Progenitor cell of endocrine pancreas (in vitro differentiated cells): ENCODE measurements around the gene LRRC59. TPM values are rescaled to one million over a fixed set of nuclear protein-coding genes. Genes with fewer than 3 reads are reported as not detected.
"Not testable (repeated sequence)": the region's sequence is repeated elsewhere in the genome, so short reads cannot be mapped to it uniquely, and the experiment has no call there.

ENCODE experiments used
- DNase-seq: peaks from one replicate; pipeline ENCODE4 v3.0.0; 2021; ENCODE audit warnings: low spot score; ENCODE audit not compliant: unreplicated experiment
- H3K27ac Mint-ChIP-seq: 2 replicates; pipeline ENCODE4 v1.8.0; 2021; ENCODE audit warnings: mild to moderate bottlenecking, moderate library complexity, mixed read lengths
- H3K27me3 Mint-ChIP-seq: 2 replicates; pipeline ENCODE4 v1.8.0; 2021; ENCODE audit warnings: mixed read lengths
- H3K36me3 Mint-ChIP-seq: 2 replicates; pipeline ENCODE4 v1.8.0; 2022; ENCODE audit warnings: mixed read lengths; ENCODE audit not compliant: insufficient read depth
- H3K4me1 Mint-ChIP-seq: 2 replicates; pipeline ENCODE4 v1.8.0; 2021; ENCODE audit warnings: low read depth, mixed read lengths
- H3K4me3 Mint-ChIP-seq: 2 replicates; pipeline ENCODE4 v1.8.0; 2021; ENCODE audit warnings: low read depth, mild to moderate bottlenecking, moderate library complexity, mixed read lengths
- H3K9me3 Mint-ChIP-seq: 2 replicates; pipeline ENCODE4 v1.8.0; 2021; ENCODE audit warnings: low read depth, mixed read lengths
- CTCF ChIP-seq: fragments of 200-600 bp; sonication (generic); IDR thresholded peaks from one replicate; pipeline ENCODE4 v1.5.0; 2021; ENCODE audit warnings: antibody characterized with exemption, mild to moderate bottlenecking; ENCODE audit not compliant: unreplicated experiment
- total RNA-seq: library from RNA; stranded (reverse); gene quantifications from 2 replicates; pipeline ENCODE4 v1.2.1, GENCODE V29; 2021

The LRRC59 gene
- total RNA-seq, 1 donor from 2014 or later, result 55.2 TPM

GRCh38 chr17:50423553-50424159 is 26.3 kb upstream of the LRRC59 start:
- peak overlapping the region; percentile 94 for H3K27ac Mint-ChIP-seq
- no peaks in the 10 kb centered on the region for H3K27me3 Mint-ChIP-seq
- DNase-seq, result no peak
- H3K9me3 Mint-ChIP-seq, result peaks cover 13% of the 10 kb centered on the region
- no peak for TF ChIP-seq CTCF
- H3K4me1 Mint-ChIP-seq, result peaks cover 33% of the 10 kb centered on the region
- peak overlapping the region; percentile 18 for H3K4me3 Mint-ChIP-seq
- peaks cover 7% of the 10 kb centered on the region for H3K36me3 Mint-ChIP-seq

DNA sequence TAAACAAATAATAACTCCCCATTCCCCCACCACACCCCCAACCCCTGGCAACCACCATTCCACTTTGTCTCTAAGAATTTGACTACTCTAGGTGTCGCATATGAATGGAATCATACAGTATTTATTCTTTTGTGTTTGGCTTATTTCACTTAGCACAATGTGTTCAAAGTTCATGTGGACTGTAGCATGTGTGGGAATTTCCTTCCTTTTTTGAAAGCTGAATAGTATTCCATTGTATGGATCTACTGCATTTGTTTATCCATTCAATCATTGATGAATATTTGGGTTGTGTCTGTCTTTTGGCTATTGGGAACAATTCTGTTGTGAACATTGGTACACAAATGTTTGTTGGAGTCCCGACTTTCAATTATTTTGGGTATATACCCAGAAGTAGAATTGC is 25.4 kb upstream of the LRRC59 start:
- Mint-ChIP-seq H3K36me3 (peaks cover 7% of the 10 kb centered on the region), H3K4me3 (no peak overlapping the region), H3K9me3 (peaks cover 16% of the 10 kb centered on the region), H3K4me1 (peaks cover 29% of the 10 kb centered on the region), H3K27me3 (no peaks in the 10 kb centered on the region), H3K27ac (no peak overlapping the region)
- DNase-seq, result no peak
- TF ChIP-seq CTCF, result no peak

DNA sequence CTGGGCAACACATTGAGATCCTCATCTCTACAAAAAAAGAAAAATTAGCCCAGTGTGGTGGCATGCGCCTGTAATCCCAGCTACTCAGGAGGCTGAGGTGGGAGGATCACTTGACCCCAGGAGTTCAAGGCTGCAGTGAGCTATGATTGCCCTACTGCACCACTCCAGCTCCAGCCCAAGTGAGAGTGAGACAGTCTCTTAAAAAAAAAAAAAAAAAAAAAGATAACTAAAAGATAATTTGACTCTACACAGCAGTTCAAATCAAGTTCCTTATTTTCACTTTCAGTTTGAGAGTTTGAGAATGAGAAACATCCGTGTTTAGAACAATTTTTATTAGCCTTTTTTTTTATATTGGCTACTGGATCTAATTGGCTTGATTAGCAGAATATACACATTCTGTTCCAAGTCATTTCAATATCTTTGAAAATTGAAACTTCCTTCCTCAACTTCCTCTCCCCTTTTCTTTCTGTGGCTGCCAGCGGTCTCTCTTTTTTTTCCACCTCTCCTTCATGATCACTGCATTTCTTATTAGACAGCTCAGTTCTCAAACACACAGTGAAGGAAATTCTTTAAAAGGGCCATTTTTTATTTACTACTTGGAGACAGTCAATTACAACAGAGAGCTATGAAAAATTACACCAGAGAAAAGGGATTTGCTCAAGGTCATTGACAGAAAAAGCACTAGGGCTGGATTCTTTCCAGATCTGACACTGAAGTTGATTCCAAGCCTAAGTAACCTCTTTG is 24.2 kb upstream of the LRRC59 start:
- Mint-ChIP-seq H3K36me3 (peaks cover 7% of the 10 kb centered on the region), H3K27me3 (no peaks in the 10 kb centered on the region), H3K4me3 (no peak overlapping the region), H3K4me1 (peaks cover 18% of the 10 kb centered on the region), H3K9me3 (peaks cover 16% of the 10 kb centered on the region), H3K27ac (no peak overlapping the region)
- DNase-seq, result no peak
- TF ChIP-seq CTCF, result no peak

DNA sequence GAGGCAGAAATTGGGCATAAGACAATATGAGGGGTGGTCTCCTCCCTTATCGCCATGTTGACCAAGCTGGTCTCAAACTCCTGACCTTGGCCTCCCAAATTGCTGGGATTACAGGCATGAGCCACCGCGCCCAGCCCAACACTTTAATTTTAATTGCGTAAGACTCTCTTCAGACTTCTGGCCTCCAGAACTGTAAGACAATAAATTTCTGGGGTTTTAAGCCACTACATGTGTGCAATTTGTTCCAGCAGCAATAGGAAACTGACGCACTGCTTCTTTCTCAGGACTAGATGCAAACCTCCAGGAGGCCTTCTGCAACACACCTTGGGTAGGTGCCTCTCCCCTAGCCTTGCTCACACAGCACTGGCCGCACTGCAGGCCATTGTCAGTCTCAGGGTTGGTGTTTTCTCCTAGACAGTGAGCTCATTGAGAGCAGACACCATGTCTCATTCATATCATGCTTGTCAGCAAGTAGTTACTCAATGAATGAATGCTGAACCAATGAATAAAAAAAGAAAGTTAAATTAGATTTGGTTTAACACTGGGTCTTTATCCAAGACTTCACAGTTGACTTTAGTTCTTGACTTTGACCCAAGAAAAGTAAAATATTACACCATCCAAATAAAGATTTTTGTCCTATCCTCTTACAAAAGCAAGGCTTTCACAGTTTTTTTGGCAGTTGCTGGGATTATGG is 23.2 kb upstream of the LRRC59 start:
- no peaks in the 10 kb centered on the region for H3K27me3 Mint-ChIP-seq
- no peak for DNase-seq
- no peak for TF ChIP-seq CTCF
- peaks cover 16% of the 10 kb centered on the region for H3K4me1 Mint-ChIP-seq
- peaks cover 16% of the 10 kb centered on the region for H3K9me3 Mint-ChIP-seq
- H3K27ac Mint-ChIP-seq, result no peak overlapping the region
- no peak overlapping the region for H3K4me3 Mint-ChIP-seq
- H3K36me3 Mint-ChIP-seq, result peaks cover 7% of the 10 kb centered on the region

GRCh38 chr17:50419577-50419976 is 22.3 kb upstream of the LRRC59 start:
- H3K9me3 Mint-ChIP-seq, result peaks cover 16% of the 10 kb centered on the region
- DNase-seq, H3K27ac Mint-ChIP-seq, H3K27me3 Mint-ChIP-seq, H3K36me3 Mint-ChIP-seq, H3K4me3 Mint-ChIP-seq: not testable (repeated sequence)
- H3K4me1 Mint-ChIP-seq, result peaks cover 14% of the 10 kb centered on the region
